Coronary artery (tissue), 2 donors: Measurements from ENCODE around the gene RASGRF2.
A peak's percentile ranks its signal among the peaks of the same experiment; 100 is the strongest.

ENCODE experiments used
- DNase-seq: peaks from one replicate; pipeline ENCODE4 v3.0.0-alpha.2; 2017; ENCODE audit warnings: low spot score
- H3K27ac ChIP-seq, 2 donors: fragments of 200-600 bp; sonication (generic); one replicate each; pipeline ENCODE4 v1.5.1; 2016 to 2019
- H3K4me3 ChIP-seq: fragments of 200-600 bp; sonication (generic); 2 replicates; pipeline ENCODE4 v1.5.1; 2016; ENCODE audit warnings: mild to moderate bottlenecking, moderate library complexity
- CTCF ChIP-seq: fragments of 200-600 bp; sonication (generic); IDR thresholded peaks from one replicate; pipeline ENCODE4 v1.5.1; 2019; ENCODE audit warnings: antibody characterized with exemption

Gene RASGRF2

GRCh38 chr5:80964919-80965318 lies 4.8 kb downstream of the RASGRF2 start:
- no peak for DNase-seq
- Histone ChIP-seq H3K4me3 (no peak overlapping the region), H3K27ac (no peak overlapping the region)
- TF ChIP-seq CTCF: no peak

- no peak overlapping the region for H3K4me3 ChIP-seq
- TF ChIP-seq CTCF: no peak
- no peak for DNase-seq
- peak overlapping the region in 1 of 2 donors; percentile 34 for H3K27ac ChIP-seq
These were observed 7.5 kb downstream of the RASGRF2 start for GRCh38 chr5:80967500-80968181.

- no peak for DNase-seq
- H3K4me3 ChIP-seq: no peak overlapping the region
- no peak for TF ChIP-seq CTCF
- no peak overlapping the region for H3K27ac ChIP-seq
These were observed 12.9 kb downstream of the RASGRF2 start for GRCh38 chr5:80973027-80973426.

- DNase-seq: no peak
- Histone ChIP-seq H3K4me3 (no peak overlapping the region), H3K27ac (no peak overlapping the region)
- TF ChIP-seq CTCF: no peak
These were observed 14.9 kb downstream of the RASGRF2 start for GRCh38 chr5:80975065-80975464.

- no peak for TF ChIP-seq CTCF
- Histone ChIP-seq H3K4me3 (no peak overlapping the region), H3K27ac (no peak overlapping the region)
- DNase-seq: no peak
These were observed 16.8 kb downstream of the RASGRF2 start for GRCh38 chr5:80976985-80977384.

- Histone ChIP-seq H3K4me3 (no peak overlapping the region), H3K27ac (no peak overlapping the region)
- no peak for DNase-seq
- no peak for TF ChIP-seq CTCF
These were observed 17.6 kb downstream of the RASGRF2 start for GRCh38 chr5:80977764-80978163.

- TF ChIP-seq CTCF: no peak
- Histone ChIP-seq H3K4me3 (no peak overlapping the region), H3K27ac (no peak overlapping the region)
- no peak for DNase-seq
These were observed 18.7 kb downstream of the RASGRF2 start for GRCh38 chr5:80978772-80979317.
